Islet precursor cell (in vitro differentiated cells): Measurements from ENCODE around the gene VTCN1.
"Not testable (repeated sequence)": the region's sequence is repeated elsewhere in the genome, so short reads cannot be mapped to it uniquely, and the experiment has no call there.

Experiments
- DNase-seq: peaks from one replicate; pipeline ENCODE4 v3.0.0-alpha.2; 2018

Gene VTCN1

DNA sequence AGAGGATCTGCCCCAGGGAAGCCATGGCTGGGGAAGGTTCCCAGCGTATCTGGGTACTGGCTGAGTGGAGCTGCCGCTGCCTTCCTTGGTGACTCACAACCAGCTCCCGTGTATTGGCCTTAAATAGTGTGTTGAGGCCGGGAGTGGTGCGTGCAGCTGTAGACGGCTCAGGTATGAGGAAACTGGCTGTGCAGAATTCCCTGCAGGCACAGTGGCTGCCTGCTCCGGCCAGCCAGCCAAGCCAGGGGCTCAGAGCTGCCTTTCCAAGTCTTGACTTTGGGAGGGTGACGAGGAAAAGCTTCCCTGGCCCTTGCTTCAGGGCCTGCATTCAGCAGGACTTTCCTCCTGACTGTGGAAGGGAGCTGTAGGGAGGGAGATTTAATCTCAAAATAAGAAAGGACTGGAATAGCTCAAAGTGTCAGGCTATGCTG is at the start of gene VTCN1:
TSS of gene VTCN1 (minus strand) at position 97 of the 431 bp plus-strand sequence. CDS start at position 25, 72 bp downstream.
- DNase-seq = peak; percentile 97

- no peak for DNase-seq
Observed at GRCh38 chr1:117258791-117259190, 48.1 kb upstream of the VTCN1 start.

- DNase-seq = not testable (repeated sequence)
Observed at GRCh38 chr1:117258075-117258474, 47.3 kb upstream of the VTCN1 start.

DNA sequence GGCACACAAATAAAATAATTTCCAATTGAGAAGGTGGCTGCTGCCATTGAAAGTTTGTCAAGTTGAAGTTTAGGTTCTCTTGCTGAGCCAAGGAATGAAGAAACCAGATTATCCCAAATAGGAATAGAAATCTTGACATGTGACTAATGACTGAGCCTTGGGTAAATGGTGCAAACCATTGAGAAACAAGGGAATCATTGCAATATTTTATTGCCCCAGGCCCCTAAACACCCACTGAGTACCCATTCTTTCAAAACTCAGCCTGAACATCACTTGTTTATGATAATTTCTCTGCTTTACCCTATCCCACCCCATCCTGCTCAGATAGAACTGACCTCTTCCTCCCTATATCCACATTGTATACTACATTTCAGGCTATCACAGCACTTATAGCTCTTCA is 46.6 kb upstream of the VTCN1 start:
- DNase-seq = no peak

- DNase-seq = no peak
Observed at GRCh38 chr1:117250061-117250606, 39.4 kb upstream of the VTCN1 start.

GRCh38 chr1:117244971-117245370 is 34.2 kb upstream of the VTCN1 start:
- DNase-seq = no peak

DNA sequence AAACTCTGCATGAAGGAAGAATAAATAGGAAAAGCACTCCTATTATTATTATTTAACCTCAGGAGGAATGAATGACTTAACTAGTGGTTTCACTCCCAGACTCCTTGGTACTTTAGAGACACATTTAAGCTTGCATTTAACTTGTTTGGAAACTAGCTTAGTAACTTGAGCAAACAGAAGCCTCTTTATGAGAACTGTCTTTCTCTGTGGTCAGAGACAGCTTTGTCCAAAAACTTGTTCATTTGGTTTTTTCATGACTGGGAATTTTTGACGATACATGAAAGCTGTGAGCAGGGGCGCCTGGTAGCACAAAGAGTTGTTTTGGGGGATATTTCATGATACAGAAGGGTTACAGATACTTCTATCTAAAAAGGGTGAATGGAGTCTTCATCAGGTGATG is 33.6 kb upstream of the VTCN1 start:
- DNase-seq = no peak

DNA sequence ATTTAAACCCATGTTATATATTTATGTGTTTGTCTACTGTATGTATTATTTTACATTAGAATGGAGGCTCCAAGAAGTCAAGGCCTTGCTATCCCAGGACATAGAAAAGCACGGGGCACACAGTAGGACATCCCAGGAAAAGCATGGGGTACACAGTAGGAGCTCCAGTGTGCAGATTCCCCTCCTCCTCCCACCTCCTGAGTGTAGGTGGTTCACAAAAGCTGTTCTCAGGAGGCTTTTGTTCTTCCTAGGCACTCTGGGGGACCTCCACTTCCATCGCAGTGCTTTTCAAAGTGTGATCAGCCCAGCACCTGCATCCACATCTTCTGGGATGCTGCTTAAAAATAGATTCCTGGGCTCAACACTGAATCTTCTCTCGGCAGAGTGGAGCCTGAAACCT is 30.8 kb upstream of the VTCN1 start:
- DNase-seq = no peak

- no peak for DNase-seq
Observed at GRCh38 chr1:117240547-117240946, 29.8 kb upstream of the VTCN1 start.

DNA sequence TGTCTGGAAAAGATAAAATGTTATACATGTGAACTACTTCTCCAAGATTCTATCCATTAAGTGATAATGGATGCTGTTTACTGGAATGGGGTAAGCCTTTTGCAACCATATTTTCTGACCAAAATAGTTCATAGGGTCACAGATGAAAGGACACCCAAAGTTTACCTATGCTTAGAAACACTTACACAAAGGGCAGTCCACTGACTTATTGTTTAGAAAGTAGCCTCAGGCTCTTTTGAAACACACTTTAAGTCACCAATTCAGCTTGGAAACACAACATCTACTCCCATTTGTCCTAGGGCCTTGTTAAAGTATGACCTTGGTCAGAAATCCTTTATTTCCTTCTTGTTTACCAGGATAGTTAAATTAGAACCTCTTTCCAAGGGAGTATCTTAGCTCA is 28.7 kb upstream of the VTCN1 start:
- DNase-seq = no peak

DNA sequence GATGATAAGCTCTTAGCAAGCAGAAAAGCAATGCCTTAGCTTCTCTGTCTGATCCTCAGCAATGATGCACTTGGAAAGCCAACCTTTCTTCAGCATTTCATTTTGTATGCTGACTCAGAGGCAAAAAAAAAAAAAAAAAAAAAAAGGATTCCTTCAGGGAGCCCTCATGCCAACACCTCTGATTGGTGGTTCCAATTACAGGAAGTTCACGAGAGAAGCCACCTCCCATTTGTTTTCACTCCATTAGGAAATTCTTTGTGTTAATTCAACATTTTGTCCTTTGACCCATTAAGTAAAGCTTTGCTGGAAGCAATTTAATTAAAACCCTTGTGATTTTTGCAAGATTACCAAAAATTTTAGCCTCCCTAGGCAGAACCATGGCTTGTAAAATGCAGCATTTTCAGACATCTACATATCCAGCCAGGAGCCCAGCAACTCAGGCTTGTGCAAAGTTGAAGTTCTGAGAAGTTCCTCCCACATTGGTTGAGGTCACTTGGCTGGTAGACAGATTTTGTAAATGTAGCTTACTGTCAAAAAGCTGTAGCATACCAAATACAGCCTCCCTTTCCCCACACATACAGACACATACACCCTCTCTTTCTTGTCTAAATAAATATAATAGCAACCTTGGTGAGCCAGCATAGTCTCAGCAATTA is 27.1 kb upstream of the VTCN1 start:
- DNase-seq = no peak

DNA sequence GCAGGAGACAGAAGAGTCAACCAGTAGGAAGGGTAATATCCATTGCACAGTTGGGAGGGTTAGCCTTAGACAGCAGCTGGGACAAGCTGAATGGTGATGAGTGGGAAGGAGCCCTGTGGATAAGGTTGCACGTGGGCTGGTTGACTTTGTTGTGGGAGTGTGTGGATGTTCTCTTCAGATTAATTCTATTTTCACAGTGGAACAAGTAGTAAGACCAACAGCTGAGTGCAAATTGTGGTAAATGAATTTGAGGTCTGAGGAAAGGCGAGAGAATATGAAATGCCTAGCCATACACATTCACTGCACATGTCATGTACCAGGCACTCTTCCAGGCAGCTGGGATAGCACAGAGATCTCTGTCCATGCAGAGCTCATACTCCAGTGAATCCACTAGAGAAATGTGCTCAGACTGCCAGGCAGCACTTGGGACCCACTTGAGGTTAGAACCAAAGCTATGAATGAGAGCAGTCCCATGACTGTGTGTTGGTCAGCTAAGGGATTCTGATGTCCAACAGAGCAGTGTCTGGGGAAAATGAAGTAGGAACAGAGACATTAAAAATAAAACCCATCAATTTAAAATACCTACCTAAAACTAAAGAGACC is 25.2 kb upstream of the VTCN1 start:
- DNase-seq = no peak

GRCh38 chr1:117232531-117232930 is 21.8 kb upstream of the VTCN1 start:
- DNase-seq = no peak

DNA sequence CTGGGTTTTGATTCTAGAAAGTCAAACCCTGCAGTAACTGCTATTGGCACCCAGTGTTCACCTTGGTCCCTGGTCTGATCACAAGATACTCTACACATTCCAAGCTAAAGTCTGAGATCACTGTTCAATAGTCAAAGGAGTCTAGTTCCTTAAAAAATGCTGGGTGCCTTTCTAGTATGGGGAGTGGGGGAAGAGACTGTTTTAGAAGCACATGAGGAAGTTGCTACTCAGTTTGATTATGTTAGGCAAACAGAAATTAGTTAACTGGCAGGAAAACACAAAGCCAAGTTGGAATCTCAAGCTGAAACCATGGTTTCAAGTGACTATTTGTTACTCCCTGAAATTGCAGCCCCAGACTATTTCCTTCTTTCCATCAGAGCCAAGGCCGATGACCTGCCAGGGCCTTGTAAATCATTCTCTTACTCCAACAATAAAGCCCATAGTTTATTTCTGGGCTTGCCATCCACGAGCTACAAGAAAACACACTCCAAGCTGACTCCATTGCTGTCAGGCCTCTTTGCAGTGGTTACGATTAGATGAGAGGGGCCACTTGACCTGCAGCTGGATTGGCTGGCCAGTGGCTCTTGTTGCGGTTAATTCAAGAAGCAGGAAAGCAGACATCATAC is 21.1 kb upstream of the VTCN1 start:
- DNase-seq = no peak

GRCh38 chr1:117231312-117231711 is 20.6 kb upstream of the VTCN1 start:
- DNase-seq = no peak

DNA sequence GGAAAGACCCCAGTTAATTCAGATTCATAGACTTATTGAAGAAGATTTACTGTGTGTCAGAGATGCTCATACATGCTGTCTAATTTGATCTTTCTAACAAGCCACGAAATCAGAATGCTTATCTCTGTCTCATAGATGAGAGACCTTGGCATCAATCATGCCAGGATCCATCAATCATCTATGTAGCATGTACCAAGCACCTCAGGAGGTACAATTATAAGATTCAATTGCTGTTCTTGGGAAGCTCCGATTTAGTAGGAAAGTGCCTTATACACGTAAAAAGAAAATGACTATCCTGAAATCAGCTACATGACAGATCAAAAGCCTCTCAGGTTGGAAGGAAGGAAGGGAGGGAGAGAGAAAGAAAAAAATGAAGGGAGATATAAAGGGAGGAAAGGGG is 18.5 kb upstream of the VTCN1 start:
- DNase-seq = no peak

GRCh38 chr1:117225931-117226330 is 15.2 kb upstream of the VTCN1 start:
- DNase-seq = no peak

GRCh38 chr1:117216718-117217117 is 6.0 kb upstream of the VTCN1 start:
- DNase-seq = no peak

DNA sequence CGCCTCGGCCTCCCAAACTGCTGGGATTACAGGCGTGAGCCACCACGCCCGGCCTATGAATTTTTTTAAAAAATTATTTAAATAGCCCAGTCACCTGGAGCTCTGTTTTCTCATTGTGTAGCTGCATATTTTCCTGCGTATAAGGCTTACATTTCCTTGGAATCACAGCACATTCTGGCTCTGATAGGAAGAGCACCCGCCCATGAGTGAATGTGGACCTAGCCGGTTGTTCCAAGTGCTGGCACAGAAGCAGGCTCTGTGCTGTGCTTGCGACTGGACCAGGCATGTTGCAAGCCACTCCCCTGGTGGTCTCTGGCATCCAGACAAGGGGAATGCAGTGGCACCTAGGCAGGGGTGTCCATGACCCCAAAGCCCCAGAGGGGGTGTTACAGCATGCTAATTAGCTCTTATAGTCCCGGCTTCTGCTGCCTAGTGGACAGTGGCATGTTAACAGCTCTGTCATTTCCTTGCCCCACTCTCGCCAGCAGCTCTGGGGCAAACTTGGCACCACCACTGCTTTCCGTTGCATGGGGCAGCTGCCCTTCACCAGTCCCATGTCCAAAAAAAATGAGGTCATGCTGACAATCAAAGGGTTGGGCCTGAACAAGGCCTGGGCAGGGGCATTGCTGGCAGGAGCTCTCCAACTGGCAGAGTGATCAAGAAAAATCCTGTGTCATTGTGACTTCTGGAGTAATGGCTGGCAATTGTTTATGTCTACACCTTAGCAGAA is 5.2 kb upstream of the VTCN1 start:
- no peak for DNase-seq

DNA sequence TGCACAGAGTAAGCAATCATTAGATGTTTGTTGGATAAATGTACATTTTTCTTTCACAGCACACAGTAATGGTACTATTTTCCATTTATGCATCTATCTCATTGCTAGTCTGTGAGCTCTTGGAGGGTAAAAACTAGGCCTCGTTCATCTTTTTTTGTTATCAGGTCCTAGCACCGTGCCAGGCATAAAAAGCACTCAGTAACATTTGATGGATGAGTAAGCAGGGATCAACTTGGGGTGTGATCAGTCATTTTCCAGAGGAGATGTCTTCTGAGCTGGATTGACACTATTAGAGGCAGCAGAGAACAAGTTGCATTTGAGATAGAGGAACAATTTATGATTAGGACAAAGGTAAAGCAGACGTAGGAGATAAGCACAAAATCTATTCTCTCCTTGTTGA is 4.3 kb upstream of the VTCN1 start:
- no peak for DNase-seq

- DNase-seq = no peak
Observed at GRCh38 chr1:117213046-117213445, 2.3 kb upstream of the VTCN1 start.

DNA sequence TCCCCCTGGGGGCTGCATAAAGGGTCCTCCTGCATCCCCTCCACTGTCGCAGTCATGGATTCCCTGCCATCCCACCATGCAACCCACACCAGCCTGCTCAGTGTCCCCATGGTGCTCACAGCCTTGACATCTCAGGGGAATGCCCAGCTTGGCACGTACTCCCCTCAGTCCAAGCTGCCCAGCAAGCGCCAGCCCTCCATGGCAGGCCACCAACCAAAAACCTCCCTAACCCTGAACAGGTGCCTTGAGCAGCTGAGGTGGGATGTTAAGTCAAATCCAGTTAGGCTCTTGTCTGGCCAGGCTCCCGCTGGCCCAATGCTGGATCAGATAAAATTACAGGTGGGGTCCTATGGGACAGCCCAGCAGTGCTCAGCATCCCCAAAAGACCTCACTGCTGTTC is 341 bp downstream of the VTCN1 start:
- DNase-seq = no peak

DNA sequence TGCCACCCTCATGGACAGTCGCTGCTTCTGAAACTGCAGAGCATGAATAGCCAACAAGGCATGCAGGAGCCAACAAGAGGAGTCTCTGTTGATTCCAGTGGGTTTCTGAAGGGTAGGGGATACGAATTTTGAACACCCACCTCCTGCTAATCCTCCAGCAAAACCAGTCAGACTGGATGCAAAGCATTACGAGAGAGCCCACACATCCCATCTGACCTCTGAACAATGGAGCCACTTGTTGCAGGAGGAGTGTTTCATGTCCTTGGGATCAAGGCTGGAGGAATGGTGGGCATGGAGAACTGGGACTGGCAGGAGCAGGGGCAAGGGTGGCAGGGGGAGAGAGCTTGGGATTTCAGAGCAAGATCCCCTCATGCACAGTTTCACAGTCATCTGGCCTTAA is 1.6 kb downstream of the VTCN1 start:
- DNase-seq = peak; percentile 90

GRCh38 chr1:117208580-117208979 is 2.1 kb downstream of the VTCN1 start:
- DNase-seq = no peak
